Ishikawa (cell line): ENCODE results near the gene CDC45.

Source experiments
- TAF1 ChIP-seq: IDR thresholded peaks from 2 replicates; pipeline ENCODE4 v1.6.1; 2012; ENCODE audit warnings: low read depth, mild to moderate bottlenecking
- TCF12 ChIP-seq: IDR thresholded peaks from 2 replicates; pipeline ENCODE4 v1.6.1; 2012; ENCODE audit warnings: low read depth
- YY1 ChIP-seq: IDR thresholded peaks from 2 replicates; pipeline ENCODE4 v1.6.1; 2012; ENCODE audit warnings: low read depth

GRCh38 chr22:19540394-19540793, 60.7 kb downstream of the CDC45 start:
- no peak for TF ChIP-seq TCF12
- TF ChIP-seq TAF1: no peak
- TF ChIP-seq YY1: no peak
